GM12864 (cell line): ENCODE data around the gene ESYT2.

Experiments
- DNase-seq: peaks from one replicate; pipeline ENCODE4 v3.0.0-alpha.2; 2011; ENCODE audit warnings: low read depth
- H3K4me3 ChIP-seq: 2 replicates; pipeline ENCODE4 v1.5.1; 2011; ENCODE audit warnings: mild to moderate bottlenecking, low read depth, low read length, control low read depth
- TF ChIP-seq, protein P1 (sequence below): IDR thresholded peaks from 2 replicates; pipeline ENCODE4 v1.5.1; 2011; ENCODE audit warnings: low read depth, mild to moderate bottlenecking, moderate library complexity, low read length, control low read depth, inconsistent platforms; ENCODE audit errors: missing control alignments

Gene ESYT2

DNA sequence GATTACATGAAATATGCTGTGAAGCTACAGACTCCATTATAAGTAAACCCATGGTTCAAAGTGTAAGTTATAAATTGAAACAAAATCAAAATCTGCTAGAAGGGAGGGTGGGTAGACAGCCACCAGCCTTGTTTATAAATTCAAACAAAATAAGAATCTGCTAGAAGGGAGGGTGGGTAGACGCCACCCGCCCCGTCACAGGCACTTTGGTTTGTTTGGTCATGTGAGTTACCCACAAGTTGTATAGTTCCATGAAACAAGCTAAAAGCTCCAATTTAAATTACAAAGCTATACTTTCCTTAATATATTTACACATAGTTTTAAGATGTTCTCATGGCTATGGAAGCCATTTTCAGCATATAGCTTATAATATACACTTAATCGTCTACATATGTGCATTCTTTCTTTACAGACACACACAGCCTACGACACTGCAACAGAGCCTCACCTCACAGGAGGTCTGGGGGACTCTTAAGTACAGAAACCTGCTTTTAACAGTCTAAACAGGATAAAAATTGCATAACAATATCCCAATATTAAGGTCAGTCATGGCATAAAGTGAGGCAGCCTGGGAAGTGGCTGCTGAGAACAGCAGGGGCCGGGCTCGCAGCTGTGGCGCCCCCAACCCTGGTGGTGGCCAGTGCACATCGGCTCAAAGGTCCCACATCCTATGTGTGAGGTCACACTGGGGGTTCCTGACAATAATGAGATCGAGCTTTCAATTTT lies 96.7 kb downstream of the ESYT2 start:
- TF ChIP-seq, protein P1, sequence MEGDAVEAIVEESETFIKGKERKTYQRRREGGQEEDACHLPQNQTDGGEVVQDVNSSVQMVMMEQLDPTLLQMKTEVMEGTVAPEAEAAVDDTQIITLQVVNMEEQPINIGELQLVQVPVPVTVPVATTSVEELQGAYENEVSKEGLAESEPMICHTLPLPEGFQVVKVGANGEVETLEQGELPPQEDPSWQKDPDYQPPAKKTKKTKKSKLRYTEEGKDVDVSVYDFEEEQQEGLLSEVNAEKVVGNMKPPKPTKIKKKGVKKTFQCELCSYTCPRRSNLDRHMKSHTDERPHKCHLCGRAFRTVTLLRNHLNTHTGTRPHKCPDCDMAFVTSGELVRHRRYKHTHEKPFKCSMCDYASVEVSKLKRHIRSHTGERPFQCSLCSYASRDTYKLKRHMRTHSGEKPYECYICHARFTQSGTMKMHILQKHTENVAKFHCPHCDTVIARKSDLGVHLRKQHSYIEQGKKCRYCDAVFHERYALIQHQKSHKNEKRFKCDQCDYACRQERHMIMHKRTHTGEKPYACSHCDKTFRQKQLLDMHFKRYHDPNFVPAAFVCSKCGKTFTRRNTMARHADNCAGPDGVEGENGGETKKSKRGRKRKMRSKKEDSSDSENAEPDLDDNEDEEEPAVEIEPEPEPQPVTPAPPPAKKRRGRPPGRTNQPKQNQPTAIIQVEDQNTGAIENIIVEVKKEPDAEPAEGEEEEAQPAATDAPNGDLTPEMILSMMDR, result no peak
- no peak for DNase-seq
- H3K4me3 ChIP-seq, result no peak overlapping the region

DNA sequence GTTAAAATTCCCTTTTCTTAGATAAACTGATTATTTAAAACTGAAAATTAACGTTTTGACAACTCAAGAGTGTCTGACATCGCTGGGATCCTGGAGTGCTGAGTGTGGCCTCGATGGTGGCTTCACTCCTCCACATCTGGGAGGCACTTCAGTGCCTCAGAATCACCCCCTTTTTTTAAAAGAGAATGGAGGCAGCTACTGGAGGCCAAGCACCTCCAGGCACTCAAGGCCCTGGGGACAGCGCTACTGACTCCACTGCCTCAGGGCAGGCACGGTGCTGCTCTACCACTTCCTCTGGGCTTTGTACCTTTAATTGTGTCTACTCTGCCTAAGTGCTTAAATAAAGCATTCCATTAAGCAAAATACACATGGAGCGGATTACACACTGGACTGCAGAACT lies 97.5 kb downstream of the ESYT2 start:
- no peak for DNase-seq
- H3K4me3 ChIP-seq, result no peak overlapping the region
- TF ChIP-seq, protein P1, result no peak

DNA sequence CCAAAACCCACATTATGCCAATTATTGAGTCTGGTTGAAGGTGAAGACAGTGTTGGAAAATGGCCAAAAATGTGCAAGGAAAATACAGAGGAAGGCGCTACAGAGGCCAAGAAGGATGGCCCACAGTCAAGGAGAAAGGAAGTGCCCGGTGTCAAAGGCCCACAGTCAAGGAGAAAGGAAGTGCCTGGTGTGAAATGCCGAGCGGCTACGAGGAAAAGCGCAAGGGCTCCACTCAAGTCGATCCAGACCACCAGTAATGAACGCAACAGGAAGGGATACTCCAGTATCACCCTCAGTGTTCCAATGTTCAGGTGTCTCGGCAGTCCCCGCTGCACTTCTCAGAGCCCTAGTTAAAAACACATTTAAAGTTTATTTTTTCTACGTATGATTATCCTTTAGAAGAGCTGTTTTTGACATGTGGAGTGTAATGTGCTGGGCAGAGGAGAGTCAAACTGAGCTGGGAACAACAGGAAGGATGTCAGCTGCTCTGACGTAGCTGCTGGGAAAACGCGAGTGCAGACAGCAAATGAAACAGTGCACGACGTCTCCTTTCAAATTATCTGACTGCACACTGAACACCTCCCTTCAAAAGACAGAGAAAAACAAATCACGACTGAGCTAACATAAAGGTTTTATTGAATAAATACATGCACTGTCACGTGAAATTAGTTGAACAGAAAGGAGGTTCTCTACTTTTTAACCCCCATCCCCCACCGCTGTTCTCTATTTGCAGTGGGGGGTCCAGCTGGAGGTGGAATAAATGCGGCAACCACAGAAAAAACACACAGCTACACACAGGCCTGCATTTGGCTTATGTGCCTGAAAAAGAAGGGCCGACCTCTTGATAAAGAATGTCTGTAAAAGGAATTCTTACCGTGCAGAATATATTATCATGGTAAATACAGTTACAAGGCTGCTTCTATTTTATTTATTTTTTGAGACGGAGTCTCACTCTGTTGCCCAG lies 98.6 kb downstream of the ESYT2 start:
- no peak for DNase-seq
- TF ChIP-seq, protein P1, result no peak
- no peak overlapping the region for H3K4me3 ChIP-seq

DNA sequence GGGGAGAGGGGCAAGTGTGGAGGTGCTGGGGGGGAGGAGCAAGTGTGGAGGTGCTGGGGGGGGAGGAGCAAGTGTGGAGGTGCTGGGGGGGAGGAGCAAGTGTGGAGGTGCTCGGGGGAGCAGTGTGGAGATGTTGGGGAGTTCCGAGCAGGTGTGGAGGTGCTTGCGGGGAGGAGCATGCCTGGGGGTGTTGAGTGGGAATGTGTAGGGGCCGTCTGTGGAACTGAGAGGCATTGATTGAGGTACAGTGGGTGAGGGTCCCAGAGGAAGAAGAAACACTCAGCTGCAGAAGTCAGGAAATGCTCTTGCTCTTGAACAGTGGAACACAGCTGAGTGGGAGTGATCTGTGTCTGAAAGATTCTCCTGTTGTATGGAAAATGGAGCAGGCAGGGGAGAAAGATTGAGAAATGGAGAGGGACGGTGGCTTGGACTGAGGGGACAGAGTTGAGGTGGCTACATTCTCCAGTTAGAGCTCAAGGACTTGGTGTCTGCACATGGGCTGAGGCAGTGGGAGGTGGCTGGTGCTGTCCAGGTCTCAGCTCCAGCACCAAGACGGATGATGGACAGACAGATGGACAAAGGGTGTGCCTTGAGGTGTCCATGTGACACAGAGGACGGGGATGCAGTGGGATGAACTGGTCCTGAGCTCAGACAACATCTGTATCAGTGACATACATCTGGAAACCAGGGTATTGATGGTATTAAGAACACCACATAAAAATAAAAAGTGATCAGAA lies 99.5 kb downstream of the ESYT2 start:
- no peak overlapping the region for H3K4me3 ChIP-seq
- TF ChIP-seq, protein P1, result no peak
- no peak for DNase-seq

DNA sequence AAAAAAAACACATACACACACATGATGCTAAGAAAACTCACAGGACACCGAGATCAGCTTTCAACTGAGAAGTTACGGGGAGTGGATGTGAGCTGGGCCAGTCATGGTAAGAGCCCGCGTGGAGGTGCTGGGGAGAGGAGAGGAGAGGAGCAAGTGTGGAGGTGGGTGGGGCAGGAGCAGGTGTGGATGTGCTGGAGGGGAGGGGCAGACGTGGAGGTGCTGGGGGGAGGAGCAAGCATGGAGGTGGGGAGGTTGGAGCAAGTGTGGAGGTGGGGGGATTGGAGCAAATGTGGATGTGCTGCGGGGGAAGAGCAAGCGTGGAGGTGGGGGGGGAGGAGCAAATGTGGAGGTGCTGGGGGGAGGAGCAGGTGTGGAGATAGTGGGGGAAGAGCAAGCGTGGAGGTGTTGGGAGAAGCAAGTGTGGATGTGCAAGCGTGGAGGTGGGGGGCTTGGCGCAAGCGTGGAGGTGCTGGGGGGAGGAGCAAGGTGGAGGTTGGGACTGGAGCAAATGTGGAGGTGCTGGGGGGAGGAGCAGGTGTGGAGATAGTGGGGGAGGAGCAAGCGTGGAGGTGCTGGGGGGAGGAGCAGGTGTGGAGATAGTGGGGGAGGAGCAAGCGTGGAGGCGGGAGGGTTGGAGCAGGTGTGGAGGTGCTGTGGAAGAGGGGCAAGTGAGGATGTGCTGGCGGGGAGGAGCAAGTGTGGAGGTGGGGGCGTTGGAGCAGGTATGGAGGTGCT lies 100.2 kb downstream of the ESYT2 start:
- TF ChIP-seq, protein P1, result no peak
- no peak for DNase-seq
- no peak overlapping the region for H3K4me3 ChIP-seq

DNA sequence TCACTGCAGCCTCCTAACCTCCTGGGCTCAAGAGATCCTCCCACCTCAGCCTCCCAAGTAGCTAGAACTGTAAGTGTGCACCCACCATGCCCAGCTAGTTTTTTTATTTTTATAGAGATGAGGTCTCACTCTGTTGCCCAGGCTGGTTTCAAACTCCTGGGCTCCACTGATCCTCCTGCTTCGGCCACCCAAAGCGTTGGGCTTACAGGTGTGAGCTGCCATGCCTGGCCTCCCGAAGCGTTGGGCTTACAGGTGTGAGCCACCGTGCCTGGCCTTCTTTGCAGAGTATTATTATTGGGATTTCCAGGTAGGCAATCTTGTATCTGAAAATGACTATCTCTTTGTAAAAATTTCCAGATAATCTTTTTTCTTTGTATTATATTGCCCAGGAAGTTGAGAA lies 101.6 kb downstream of the ESYT2 start:
- H3K4me3 ChIP-seq, result no peak overlapping the region
- TF ChIP-seq, protein P1, result no peak
- DNase-seq, result no peak
